ENCODE data around the gene ARL15. TPM values are rescaled to one million over a fixed set of nuclear protein-coding genes. Genes with fewer than 3 reads are reported as not detected.
"Not testable (repeated sequence)": the region's sequence is repeated elsewhere in the genome, so short reads cannot be mapped to it uniquely, and the experiment has no call there.

ARL15 gene
- total RNA-seq, 1 donor from 2014 or later = 125 TPM

DNA sequence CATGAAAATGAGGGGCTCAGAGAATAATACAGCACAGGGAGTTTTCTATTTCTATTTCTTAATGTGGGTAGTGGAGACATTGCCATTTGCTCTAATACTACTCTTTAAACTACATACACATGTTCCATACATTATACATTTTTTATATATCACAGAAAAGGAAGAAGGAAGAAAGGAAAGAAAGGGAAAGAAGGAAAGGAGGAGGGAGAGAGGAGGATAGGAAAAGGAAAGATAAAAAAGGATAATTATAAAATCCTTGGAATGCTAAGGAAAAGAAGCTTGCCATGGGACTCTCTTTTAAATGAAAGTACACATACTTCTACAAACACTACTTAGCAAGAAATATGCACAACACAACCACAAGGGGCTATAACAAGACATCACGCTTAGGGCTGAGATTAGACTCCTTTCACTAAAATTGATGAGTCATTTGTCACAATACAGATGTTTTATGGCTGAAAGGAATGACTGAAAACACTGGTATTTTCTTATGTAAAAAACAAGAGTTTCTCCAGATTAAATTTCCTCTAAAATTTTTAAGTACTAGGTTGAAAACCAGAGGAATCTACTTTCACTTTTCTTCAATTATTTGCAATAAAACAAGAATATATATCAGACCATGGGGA is 219.8 kb downstream of the ARL15 start:
- DNase-seq = no peak

DNA sequence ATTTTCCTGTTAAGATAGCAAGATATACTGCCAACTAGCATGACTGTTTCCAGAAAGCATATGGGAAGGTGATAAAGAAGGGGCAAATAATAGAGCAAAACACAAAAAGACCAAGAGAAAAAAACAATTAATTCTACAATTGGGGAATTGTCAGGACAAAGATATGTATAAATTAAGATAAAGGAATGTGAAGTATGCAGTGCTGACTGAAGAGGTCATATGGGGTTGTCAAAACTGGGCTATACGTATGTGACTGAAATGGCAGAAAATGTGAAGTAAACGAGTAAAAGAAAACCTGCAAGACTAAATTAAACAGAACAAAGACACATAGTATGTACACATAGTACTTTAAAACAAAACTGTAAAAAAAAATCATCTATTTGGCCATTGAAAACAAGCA is 222.3 kb downstream of the ARL15 start:
- no peak for DNase-seq

- DNase-seq = no peak
Observed at GRCh38 chr5:54087436-54087835, 222.9 kb downstream of the ARL15 start.

DNA sequence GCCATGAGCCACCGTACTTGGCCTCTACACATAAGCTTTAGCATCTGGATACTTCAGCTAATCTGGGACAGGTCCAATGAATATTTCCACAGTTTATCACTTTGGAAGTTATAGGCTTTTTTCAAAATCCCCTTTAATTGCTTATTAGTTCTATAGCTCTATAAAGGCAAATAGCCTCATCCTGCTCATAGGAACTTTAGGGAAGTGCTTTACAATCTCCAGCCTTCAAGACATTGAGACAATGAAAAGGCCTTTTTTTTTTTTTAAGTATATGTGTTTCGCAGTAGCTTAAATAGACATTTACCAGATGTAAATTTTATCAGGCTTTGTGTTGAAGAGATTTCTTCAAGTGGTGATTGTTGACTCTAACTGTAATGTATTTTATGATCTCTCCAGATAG is 224.2 kb downstream of the ARL15 start:
- DNase-seq = no peak

- no peak for DNase-seq
Observed at GRCh38 chr5:54084696-54085095, 225.7 kb downstream of the ARL15 start.

- no peak for DNase-seq
Observed at GRCh38 chr5:54083851-54084250, 226.5 kb downstream of the ARL15 start.

GRCh38 chr5:54083245-54083644 is 227.1 kb downstream of the ARL15 start:
- no peak for DNase-seq

GRCh38 chr5:54081415-54081814 is 229.0 kb downstream of the ARL15 start:
- DNase-seq = no peak

- no peak for DNase-seq
Observed at GRCh38 chr5:54080831-54081230, 229.5 kb downstream of the ARL15 start.

- DNase-seq = no peak
Observed at GRCh38 chr5:54073735-54074134, 236.6 kb downstream of the ARL15 start.

DNA sequence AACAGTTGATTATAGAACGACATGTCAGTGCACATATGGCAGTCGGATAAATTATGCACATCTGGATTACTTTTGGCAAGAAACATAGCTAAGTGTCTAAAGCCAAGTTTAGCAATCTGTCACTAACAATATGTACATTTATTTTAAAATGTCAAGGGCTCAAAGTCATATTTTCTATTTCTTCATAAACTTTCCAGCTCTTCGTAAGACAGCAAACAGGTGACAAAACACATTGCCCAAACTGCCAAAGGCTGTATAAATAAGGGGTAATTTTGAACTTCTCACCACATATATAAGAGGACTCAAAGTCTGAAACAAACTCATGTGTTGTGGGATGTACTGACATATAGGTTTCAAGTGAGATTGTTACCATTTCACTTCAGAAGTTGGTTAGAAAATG is 237.2 kb downstream of the ARL15 start:
- DNase-seq = no peak

DNA sequence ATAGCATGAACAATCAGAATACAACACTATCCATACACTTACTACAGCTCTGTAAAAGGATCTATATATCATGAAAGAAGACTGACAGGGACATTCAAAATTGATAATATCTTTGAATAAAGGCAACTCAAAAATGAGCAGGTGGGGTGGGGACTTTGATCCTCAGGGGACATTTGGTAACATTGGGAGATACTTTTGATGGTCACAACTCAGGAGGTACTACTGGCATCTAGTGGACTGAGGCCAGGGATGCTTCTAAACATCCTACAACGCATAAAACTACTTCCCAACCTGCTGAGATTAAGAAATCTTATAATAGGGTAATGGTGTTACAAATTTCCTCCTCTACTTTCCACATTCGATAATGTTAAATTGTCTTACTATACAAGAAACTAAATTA is 243.9 kb downstream of the ARL15 start:
- DNase-seq = no peak

GRCh38 chr5:54063817-54064216 is 246.6 kb downstream of the ARL15 start:
- DNase-seq = no peak

DNA sequence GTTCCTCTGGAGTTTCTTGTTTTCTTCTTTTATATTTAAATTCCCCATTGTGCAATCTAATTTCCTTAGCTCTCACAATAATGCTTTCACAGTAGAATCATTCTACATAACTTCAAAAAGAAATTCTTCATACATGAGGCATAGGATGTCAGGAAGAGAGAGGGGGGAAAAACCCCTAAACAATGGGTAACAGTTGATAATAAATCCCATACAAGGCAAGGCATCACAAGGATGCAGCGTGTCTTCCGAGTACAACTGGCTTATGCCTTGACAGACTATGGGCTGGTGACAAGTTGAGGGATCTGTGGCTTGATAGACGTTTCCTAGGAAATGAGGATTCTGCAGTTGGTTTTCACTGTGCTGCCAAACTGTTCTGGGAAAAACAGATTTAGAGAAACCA is 247.4 kb downstream of the ARL15 start:
- no peak for DNase-seq

GRCh38 chr5:54060919-54061318 is 249.5 kb downstream of the ARL15 start:
- DNase-seq = not testable (repeated sequence)

- DNase-seq = no peak
Observed at GRCh38 chr5:54049963-54050362, 260.4 kb downstream of the ARL15 start.

- no peak for DNase-seq
Observed at GRCh38 chr5:54049144-54049543, 261.2 kb downstream of the ARL15 start.

- no peak for DNase-seq
Observed at GRCh38 chr5:54045077-54045792, 265.1 kb downstream of the ARL15 start.

- not testable (repeated sequence) for DNase-seq
Observed at GRCh38 chr5:54044276-54044675, 266.1 kb downstream of the ARL15 start.

DNA sequence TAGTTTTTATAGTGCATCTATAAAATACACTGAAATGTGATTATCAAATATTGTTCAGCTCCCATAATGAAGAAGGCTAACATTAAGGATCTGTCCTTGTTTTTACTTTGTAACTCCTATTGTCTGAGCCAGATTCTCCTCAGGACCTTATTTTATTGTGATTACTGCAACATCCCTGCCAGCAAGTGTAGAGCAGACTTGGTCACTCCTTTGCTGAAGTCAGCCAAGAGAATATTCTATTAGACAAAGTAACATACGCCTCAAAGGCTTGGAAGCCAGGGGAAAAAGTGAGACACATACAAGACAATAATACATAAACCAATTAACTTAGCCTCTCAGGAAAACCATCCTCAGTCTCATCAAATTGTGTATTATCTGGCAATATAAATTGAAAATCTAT is 269.6 kb downstream of the ARL15 start:
- DNase-seq = no peak

DNA sequence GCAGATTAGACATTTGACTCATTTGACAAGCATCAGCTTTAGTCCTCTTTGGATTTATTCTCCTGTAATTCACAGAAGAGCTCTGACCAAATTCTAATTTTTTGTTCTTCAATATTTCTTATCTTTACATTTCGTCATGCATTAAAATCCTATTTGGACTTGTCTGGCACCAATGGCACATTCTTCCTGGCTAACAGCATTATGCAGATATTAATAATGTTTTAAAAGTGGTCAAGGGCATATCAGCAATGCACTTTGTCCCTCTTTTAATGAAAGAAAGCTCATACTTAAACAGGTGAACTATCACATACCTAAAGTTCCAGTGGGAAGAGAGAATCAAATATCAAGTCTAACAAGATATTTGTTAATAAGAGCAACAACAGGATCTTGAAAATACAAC is 270.4 kb downstream of the ARL15 start:
- DNase-seq = no peak

DNA sequence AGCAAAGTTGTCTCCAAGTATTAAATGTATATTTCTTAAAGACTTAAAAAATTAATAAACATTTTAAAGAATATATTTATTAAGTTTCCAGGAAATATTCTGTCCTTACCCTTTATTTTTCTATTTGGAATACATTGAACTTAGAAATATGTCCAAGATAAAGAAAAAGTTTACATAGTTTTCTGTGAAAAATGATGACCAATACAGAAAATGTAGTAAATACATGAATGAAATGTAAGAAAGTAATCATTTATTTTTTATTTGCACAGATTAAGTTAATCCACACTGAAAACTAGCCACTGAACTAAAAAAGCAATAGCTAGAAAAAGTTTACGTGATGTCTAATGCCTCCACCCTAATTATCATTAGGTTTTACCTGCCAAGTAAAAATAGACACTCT is 273.2 kb downstream of the ARL15 start:
- no peak for DNase-seq

GRCh38 chr5:54030981-54031380 is 279.4 kb downstream of the ARL15 start:
- DNase-seq = no peak

- DNase-seq = no peak
Observed at GRCh38 chr5:54024466-54024865, 285.9 kb downstream of the ARL15 start.
